NCI-H146 treated with DMSO at 0.1 percent for 48 hours (cell line): ENCODE measurements around the gene POFUT2.

Experiments
- DNase-seq: peaks from one replicate; lab custom pipeline; 2025; ENCODE audit not compliant: unreplicated experiment; lab: John Stamatoyannopoulos, UW

POFUT2 gene

DNA sequence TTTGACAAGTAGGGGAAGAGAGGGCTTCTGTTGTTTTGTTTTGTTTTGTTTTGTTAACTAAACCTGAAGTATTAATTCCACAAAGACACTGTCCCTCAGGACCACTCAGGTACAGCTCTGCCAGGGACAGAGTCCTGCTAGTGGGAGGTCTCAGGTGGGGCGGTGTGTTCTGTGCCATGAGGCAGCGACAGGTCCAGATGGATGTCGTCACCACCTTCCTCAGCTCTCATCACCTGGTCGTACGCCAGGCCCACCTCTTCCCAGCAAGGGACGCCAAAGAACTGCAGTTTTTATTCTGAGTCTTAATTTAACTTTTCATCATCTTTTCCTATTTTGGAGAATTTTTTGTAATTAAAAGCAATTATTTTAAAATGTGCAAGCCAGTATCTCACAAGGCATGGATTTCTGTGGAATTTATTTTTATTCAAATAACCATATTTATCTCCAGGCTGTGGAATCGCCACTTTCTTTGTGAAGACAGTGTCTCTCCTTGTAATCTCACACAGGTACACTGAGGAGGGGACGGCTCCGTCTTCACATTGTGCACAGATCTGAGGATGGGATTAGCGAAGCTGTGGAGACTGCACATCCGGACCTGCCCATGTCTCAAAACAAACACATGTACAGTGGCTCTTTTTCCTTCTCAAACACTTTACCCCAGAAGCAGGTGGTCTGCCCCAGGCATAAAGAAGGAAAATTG lies 62.5 kb downstream of the POFUT2 start:
- DNase-seq = no peak

DNA sequence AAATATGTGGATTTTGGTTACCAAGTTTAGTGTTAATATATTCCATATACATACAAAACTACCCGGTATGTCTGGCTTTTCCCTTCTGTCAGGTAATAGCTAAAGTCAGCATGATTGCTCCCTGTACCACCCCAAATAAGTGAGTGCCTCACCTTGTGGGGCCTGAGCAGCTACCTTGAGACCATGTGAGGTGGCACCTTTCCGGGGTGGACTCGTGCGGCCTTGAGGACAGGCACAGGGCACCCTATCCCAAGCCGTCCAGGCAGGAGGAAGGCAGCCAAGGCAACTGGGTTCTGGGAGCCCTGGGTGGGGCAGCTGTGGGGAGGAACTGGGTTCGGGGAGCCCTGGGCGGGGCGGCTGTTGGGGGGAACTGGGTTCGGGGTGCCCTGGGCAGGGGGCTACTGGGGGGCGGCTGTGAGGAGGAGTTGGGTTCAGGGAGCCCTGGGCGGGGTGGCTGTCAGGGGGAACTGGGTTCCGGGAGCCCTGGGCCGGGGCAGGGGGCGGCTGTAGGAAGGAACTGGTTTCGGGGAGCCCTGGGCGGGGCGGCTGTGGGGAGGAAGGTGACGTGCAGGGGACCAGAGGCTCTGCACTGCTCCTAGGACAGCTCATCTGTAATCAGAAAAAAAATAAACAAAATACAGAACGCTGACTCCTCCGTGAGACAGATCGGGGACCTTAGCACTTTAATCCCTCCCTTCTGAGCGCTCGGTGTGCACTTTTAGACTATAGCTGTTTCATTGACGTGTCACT lies 63.3 kb downstream of the POFUT2 start:
- no peak for DNase-seq

DNA sequence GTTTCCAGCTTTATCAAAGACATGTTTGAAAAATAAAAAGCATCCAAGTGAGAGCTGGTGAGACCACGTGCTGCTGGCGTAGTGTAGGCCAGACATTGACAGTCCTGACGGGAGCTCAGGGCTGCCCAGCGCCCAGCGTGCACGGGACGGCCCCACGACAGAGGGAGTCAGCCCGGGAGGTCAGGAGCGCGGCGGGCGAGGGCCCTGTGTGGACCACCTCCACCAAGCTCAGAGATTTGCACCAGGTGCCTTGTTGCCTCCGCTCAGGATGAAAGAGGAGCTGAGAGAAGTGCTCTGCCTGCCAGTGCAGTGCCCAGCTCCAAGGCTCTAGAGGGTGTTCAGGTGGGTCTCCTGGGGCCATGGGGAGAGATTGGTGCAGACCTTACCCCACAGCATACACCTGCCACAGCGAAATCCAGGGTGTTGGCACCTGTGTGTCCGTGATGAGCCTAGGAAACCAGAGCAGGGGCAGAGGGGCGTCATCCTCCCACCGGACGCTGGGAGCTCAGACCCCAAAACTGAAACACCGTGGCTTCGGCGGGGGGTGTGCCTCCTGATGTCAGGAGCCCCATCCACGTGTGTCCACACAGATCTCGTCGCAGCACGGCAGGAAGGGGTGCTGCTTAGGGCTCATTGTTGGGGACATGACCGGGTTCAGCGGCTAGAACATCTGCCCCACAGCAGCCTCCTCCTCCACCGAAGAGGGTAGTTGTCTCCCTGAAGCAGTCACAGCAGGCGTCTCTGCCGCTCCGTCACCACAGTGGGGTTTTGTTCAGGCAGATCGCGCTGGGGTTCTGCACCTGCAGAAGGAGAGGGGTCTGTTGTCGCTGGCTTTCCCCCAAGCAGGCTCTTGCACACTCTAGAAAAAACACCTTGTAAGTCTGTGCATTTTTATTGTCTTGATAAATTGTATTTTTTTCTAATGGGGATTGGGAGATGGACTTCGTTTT lies 64.2 kb downstream of the POFUT2 start:
- DNase-seq = no peak

DNA sequence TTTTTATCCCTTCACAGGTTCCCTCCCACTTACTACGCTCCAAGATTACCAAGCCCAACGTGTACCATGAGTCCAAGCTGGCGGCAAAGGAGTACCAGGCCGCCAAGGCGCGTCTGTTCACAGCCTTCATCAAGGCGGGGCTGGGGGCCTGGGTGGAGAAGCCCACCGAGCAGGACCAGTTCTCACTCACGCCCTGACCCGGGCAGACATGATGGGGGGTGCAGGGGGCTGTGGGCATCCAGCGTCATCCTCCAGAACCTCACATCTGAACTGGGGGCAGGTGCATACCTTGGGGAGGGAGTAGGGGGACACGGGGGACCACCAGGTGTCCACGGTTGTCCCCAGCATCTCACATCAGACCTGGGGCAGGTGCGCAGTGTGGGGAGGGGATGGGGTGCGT lies 65.7 kb downstream of the POFUT2 start:
- DNase-seq = no peak

DNA sequence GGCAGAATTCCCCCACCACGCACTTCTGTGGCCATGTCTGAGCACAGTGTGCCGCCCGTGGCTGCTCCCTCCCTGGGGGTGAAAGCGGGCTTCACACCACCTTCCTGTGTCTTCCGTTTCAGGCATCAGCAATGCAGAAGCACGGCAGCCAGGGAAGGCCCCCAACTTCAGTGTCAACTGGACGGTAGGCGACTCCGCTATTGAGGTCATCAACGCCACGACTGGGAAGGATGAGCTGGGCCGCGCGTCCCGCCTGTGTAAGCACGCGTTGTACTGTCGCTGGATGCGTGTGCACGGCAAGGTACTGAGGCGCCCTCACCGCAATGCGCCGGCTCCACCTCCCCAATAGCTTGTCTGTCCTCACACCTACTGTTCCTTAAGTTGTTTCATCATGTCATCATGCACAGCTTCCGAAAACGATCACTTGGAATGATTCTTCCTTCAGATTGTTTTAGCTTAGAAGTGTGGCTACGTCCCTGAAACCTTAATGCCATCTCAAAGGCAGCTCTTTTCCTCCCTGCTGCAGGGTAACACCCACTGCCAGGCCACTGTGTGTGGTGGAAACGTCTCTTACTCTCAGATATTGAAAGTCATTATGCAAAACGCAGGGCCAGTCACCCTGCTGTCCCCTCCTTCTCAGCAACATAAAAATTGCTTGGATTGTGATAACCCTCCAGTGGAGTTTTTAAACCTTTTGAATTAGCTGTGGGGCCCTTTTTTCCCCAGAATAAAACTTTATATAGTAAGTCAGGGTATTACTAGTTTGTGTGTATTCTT lies 66.8 kb downstream of the POFUT2 start:
- DNase-seq = no peak

DNA sequence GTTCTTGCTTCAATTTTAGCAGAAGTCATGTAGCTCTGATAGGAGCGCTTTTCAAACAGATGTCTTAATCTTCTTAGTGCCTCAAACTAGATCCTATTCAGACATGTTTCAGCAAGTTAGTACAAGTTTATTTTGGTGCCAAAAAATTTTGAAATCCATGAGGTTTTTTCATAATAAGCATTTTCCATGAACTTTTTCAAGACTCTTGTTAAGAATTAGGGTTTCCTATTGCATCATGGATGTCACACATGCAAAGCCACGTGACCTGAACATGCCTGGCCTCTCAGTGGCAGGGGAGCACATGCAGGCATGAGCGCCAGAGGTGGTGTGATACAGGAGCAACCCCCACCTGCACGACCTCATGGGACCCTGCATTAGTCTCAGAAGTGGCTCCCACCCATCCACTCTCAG lies 67.6 kb downstream of the POFUT2 start:
- no peak for DNase-seq

DNA sequence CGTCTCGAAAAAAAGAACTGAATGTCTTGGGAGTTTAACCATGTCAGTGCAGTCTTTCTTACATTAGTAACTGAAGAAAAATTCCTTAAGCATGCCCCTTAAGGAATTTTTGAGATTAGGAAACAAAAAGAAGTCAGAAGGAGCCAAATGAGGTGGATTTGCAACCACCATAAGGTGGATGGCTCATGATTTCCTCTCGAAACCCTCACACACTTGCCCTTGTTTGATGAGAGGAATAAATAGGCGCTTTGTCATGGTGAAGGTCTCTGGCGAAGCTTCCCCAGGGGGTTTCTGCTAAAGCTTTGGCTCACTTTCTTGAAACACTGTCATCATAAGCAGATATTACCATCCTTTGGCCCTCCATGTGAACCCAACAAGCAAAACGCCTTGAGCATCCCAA lies 68.2 kb downstream of the POFUT2 start:
- no peak for DNase-seq

DNA sequence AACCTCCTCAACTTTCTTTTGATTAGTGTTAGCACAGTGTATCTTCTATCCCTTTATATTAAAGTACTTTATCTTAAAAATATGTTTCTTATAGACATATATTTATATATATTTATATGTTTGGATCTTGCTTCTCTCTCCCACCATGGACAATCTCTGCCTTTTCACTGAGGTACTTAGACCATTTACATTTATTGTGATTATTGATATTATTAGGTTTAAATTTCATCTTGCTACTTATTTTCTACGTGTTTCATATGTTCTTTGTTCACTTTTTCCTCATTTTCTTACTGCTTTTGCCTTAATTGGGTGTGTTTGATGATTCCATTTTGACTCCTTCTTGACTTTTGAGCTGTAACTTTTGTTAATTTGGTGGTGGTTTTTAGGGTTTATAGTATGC lies 70.7 kb downstream of the POFUT2 start:
- no peak for DNase-seq

DNA sequence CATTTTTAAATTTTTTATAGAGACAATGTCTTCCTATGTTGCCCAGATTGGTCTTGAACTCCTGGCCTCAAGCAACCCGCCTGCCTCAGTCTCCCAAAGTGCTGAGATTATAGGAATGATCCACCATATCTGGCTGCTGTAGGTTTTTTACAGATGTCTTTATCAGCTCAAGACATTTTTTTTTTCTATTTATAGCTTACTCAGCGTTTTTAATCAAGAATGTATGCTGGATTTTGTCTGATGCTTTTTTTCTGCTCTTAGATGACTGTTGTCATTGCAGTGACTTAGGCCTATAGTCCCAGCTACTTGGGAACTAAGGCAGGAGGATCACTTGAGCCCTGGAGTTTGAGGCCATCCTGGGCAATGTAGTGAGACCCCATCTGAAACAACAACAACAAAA lies 72.5 kb downstream of the POFUT2 start:
- no peak for DNase-seq
